ENCODE measurements around the gene GSTO1.

Gene GSTO1

DNA sequence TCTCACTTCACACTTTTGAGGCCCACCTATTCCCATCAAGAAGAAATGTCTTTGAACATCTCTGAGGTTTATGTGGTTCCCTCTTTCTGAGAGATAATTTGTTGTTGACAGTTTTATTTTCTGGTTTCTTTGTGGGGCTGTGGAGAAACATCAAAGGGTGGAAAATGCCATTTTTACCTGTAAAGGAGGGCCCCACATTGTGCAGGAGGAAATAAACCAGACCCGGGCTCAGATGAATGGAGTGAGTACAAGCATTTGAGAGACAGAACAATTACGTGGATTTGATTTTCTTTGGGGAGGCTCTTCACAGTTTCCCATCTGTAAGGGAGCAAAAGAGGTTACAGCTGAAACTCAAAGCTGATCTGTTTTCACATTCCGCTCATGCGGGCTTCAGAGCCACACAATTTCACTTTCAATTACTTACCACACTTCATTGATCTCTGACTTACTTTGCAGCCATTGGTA is 53.8 kb downstream of the GSTO1 start:
- TF ChIP-seq, protein P1, sequence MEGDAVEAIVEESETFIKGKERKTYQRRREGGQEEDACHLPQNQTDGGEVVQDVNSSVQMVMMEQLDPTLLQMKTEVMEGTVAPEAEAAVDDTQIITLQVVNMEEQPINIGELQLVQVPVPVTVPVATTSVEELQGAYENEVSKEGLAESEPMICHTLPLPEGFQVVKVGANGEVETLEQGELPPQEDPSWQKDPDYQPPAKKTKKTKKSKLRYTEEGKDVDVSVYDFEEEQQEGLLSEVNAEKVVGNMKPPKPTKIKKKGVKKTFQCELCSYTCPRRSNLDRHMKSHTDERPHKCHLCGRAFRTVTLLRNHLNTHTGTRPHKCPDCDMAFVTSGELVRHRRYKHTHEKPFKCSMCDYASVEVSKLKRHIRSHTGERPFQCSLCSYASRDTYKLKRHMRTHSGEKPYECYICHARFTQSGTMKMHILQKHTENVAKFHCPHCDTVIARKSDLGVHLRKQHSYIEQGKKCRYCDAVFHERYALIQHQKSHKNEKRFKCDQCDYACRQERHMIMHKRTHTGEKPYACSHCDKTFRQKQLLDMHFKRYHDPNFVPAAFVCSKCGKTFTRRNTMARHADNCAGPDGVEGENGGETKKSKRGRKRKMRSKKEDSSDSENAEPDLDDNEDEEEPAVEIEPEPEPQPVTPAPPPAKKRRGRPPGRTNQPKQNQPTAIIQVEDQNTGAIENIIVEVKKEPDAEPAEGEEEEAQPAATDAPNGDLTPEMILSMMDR (IDR thresholded peaks at IDR 0.05; ENCODE audit: low read length, missing control alignments) = no peak
- H3K4me3 ChIP-seq (replicated peaks; ENCODE audit: low read depth, low read length) = no peak overlapping the region
- DNase-seq (ENCODE audit: low read depth) = no peak

DNA sequence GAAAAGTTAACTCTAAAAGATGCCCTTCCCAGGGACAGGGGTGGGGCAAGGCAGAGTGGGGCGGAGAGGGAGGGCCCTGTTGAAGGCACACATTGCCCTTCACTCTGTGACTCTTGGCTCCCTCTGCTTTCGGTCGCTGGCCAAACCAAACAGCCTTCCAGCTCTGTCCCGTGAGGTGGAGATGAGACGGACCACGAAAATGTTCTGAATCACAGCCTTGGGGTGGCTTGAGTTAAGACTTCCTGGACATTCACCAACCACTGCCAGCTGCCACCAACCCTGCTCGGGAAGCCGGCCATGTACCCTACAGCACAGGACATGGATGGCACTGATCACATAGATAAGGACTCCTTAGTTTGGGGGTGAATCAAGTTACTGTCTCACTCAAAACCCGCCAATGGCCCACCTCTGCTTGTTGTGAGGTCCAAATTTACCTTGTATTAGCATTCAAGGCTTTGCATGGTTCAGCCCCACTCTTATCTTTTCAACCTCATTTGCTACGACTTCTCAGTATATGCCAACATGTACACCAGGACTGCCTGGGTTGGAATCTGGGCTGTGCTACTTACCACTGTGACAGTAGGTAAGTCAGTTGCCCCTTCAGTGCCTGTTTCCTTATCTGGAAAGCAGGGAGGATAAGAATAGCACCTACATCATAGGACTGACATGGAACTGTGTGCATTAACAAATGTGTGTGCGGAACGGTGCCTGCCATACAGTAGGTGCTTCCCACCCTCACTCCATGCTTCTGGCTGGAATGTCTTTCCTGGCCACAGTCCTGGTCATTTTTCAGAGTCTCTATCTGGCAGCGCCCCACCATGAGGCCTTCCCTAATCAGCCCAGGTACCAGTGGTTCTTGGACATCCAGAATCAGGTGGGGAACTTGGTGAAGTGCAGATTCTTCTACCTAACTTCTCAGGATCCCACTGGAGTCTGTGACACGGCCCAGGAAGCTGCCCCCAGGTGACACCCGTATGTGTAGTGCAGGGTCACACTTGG is 55.6 kb downstream of the GSTO1 start:
- peak; percentile 82 for DNase-seq (ENCODE audit: low read depth)
- H3K4me3 ChIP-seq (replicated peaks; ENCODE audit: low read depth, low read length) = no peak overlapping the region
- TF ChIP-seq, protein P1 (IDR thresholded peaks at IDR 0.05; ENCODE audit: low read length, missing control alignments) = no peak

DNA sequence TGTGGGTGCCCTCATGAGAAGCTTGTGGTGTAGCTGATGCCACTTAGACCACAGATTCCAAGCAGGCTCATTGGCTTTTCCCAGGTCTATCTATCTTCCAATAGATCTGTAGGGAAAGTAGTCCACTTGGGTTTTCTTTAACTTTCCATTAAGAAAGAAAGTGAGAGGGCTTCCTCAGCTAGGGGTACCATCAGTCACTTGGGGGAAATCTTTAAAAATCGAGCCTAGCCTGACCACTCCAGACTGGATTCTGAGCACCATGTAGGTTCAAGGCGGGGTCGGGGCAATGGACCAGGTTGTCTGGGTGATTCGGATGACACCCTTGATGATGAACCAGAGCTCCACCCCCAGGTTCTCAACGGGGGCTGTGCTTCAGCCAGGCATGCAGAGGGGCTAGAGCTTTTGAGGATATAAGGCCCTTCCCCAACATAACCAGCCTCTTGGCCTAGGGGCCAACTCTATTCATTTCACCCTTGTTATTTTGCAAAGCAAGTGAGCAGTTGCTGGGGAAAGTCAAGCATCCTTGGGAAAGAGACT is 56.6 kb downstream of the GSTO1 start:
- DNase-seq (ENCODE audit: low read depth) = no peak
- TF ChIP-seq, protein P1 (IDR thresholded peaks at IDR 0.05; ENCODE audit: low read length, missing control alignments) = no peak
- no peak overlapping the region for H3K4me3 ChIP-seq (replicated peaks; ENCODE audit: low read depth, low read length)

DNA sequence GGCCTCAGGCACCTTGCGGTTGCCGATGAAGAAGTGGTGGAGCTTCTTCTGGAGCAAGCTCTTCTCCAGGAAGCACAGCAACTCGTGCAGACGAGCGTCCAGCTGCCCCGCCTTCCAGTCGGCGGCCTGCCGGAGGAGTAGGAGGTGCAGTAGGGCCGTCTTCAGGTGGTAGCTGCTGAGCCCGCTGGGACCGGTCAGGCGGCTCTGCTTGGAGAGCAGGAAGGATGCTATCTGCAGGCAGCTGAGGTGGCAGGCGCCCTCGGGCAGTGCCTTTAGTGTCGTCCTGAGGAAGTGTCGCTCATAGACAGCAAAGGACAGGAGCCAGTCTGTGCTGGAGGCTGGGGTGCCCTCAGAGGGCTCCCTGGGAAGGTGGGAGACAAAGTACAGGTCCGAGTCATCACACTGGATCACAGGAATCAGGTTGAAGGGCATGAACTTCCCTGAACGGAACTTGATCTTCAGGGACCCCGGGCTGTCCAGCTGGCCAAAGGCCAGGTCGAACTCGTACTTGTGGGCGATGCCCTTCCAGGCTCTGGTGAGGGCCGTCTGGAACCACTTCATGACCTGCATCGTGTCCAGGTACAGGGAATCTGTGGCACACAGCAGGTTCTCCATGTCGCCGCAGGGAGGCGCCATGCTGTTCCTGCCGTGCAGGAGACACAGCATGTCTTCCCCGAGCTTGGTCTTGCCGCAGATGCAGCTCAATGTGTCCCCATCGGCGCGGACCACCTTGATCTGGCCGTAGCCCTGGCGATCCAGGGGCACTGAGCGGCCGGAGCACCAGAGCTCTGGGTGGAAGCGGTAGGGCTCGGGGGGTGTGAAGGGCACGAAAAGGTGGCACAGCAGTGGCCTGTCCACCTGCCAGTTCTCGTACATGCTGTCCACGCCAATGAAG is 60.1 kb downstream of the GSTO1 start:
- TF ChIP-seq, protein P1 (IDR thresholded peaks at IDR 0.05; ENCODE audit: low read length, missing control alignments) = no peak
- no peak for DNase-seq (ENCODE audit: low read depth)

DNA sequence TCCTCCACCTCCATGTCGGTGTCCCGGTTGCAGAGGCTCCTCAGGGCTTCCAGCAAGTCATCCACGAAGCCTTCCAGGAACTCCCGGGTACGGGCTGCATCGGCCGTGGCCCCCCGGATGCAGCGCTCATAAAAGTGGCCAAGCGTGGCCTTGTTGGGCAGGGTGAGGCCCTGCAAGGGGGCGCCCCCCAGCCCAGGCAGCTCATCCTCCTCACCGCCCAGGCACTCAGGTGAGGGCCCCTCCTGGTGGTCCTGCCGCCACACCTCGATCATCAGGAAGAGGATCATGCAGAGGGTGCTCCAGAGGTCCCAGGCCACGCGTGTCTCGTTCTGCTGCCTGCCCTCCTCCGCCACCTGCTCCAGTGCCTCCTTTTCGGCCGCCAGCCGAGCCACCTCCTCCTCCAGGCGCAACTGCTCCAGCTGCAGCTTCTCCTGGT is 60.8 kb downstream of the GSTO1 start:
- no peak overlapping the region for H3K4me3 ChIP-seq (replicated peaks; ENCODE audit: low read depth, low read length)
- TF ChIP-seq, protein P1 (IDR thresholded peaks at IDR 0.05; ENCODE audit: low read length, missing control alignments) = no peak

More for the DNA sequence above, 60.1 kb downstream of the GSTO1 start:
- no peak overlapping the region for H3K4me3 ChIP-seq (replicated peaks; ENCODE audit: low read depth, low read length)

DNA sequence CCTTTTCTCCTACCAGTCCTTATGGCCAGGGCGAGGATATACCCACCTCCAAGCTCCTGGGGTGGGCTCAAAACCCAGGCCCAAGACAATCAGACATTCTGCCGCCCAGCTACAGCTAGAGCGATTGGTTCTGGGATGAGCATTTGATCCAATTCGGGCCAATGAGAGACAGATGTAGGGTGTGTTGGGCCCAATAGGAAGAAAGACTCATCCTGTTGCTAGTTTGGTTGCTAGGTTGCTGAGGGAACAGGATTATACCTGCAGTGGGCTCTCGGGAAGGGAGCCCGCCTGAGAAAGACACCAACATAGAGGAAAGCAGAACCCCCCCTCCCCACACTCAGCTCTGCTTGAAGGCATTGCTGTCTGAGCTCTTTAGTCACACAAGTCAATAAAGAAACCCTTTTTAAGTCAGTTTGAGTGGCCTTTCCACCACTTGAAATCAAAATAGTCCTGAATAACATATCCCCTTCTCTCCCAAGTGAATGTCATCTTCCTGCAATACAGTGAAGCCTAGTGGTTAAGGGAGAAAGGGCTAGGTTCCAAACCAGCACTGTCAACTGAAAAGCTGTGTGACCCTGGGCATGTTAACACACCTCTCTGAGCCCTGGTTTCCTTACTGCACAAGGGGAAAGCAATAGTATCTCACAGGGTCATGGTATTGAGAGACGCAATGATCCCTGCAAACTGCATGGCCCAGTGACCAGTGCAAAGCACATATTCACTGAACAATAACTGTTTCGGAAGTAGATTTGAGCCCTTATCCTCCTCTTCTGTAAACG is 61.8 kb downstream of the GSTO1 start:
- TF ChIP-seq, protein P1 (IDR thresholded peaks at IDR 0.05; ENCODE audit: low read length, missing control alignments) = no peak
- no peak for DNase-seq (ENCODE audit: low read depth)
- H3K4me3 ChIP-seq (replicated peaks; ENCODE audit: low read depth, low read length) = no peak overlapping the region

More for the DNA sequence above, 60.8 kb downstream of the GSTO1 start:
- no peak for DNase-seq (ENCODE audit: low read depth)

All from fibroblast of pulmonary artery (primary cell).